DMS114 treated with DMSO at 0.1 percent for 48 hours (cell line): ENCODE results near the gene MPG.

Experiments
- DNase-seq: peaks from one replicate; lab custom pipeline; 2025; ENCODE audit not compliant: unreplicated experiment; lab: John Stamatoyannopoulos, UW

The MPG gene

DNA sequence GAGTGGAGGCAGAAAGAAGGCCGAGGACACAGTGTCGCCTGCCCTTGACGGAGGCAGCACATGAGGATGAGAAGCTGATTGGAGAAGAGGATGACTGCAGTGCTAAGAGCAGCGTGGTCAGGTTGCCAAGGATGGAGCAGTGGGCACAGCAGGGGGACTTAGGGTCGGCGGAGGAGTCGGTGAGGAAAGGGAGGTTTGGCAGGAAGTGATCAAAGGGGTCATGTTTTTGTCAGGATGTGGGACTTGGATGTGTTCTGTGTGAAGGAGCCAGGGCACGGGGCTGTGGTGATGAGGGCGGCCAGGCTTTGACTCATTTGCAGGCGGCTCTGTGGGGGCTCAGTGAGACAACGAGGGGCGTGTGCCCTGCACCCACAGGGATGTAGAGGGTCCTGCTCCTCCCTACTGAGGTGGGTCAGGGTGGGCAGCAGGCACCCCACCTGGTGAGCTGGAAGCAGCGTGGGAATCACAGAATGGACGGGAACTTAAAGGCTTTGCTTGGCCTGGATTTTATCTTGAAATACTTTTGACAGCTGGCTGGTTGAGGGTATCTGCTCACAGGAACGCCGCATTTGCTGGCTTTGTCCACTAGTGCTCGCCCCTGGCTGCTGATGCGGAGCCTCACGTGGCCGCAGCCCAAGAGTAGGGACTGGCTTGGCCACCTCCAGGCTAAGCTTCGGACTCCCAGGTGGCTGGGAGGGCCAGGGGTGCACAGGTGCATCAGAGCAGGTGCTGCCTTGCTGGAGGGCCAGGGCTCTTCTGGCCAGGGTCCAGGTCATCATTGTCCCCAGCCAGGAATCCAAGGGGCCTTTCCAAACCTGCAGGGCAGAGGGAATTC, 6.0 kb downstream of the MPG start:
- DNase-seq = no peak

GRCh38 chr16:84718-85406, 6.8 kb downstream of the MPG start:
- DNase-seq = no peak

GRCh38 chr16:85407-85782, 7.4 kb downstream of the MPG start:
- no peak for DNase-seq

GRCh38 chr16:85865-86264, 7.8 kb downstream of the MPG start:
- no peak for DNase-seq

DNA sequence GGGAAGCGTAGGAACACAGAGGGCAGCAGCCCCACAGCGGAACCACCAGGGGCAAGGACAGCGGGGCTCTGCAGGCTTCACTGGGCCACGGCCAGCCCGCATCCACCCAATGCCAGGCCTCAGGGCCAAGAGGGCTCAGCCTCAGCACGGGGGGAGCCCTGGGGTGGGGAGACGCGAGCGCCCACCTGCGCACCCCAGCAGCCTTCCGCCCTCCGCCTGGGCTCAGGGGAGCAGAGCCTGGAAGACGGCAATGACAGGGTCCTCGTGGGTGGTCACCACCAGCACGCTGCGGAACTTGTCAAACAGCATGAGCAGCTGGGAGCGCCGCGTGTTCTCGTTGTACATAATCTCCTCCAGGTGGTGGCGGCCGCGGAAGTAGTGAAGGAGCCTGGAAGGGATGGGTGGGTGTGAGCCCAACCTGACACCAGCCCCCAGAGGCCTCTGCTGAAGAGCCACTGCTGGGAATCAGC, 8.5 kb downstream of the MPG start:
- DNase-seq = no peak

GRCh38 chr16:88613-89012, 10.6 kb downstream of the MPG start:
- DNase-seq = no peak

GRCh38 chr16:89391-90302, 11.6 kb downstream of the MPG start:
- DNase-seq = no peak

- DNase-seq = no peak
These were observed 13.5 kb downstream of the MPG start for GRCh38 chr16:91484-91883.

GRCh38 chr16:92431-93339, 14.7 kb downstream of the MPG start:
- no peak for DNase-seq

- DNase-seq = no peak
These were observed 16.9 kb downstream of the MPG start for GRCh38 chr16:94918-95265.

GRCh38 chr16:96935-97381, 18.9 kb downstream of the MPG start:
- peak; percentile 59 for DNase-seq

- DNase-seq = no peak
These were observed 19.8 kb downstream of the MPG start for GRCh38 chr16:97822-98221.

DNA sequence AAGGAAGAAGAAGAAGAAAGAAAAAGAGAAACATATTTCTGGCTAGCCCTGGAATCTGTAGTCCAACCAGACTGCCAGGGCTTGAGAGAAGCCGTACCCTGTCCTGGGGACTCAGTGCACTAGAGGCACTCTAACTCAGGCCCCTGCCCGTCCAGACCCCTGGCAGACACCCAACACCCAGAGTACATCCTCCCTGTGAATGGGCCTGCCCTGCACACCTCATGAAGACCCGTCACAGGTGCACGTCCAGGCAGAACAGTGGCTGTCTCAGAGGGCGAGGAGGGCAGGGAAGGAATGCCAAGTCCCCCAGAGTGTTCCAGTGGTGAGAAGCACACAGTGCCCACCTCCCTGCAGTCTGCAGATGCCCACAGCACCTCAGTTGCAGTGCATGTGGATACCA, 23.0 kb downstream of the MPG start:
- DNase-seq = no peak

- DNase-seq = no peak
These were observed 23.6 kb downstream of the MPG start for GRCh38 chr16:101586-101985.

GRCh38 chr16:102060-102855, 24.2 kb downstream of the MPG start:
- no peak for DNase-seq

GRCh38 chr16:104355-104754, 26.3 kb downstream of the MPG start:
- DNase-seq = no peak

DNA sequence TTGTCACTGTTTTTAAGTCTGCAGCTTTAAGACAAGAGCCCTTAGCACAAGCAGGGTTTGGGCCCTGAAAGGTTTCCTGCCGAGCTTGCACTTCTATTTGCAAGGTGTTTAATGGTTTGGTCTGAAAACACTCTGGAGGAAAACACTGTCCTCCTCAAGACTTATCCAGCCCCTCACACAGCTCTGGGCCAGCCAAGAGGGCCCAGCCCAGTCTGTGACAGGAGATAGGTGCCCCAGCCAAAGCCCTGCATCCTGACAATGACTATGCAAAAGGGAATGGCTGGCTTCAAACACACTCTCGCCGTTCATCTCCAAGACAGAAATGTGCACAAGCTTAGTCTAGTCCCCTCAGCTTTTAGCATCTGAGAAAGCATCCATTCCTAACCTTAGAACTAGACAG, 26.9 kb downstream of the MPG start:
- DNase-seq = no peak

GRCh38 chr16:105521-105920, 27.5 kb downstream of the MPG start:
- DNase-seq = no peak

DNA sequence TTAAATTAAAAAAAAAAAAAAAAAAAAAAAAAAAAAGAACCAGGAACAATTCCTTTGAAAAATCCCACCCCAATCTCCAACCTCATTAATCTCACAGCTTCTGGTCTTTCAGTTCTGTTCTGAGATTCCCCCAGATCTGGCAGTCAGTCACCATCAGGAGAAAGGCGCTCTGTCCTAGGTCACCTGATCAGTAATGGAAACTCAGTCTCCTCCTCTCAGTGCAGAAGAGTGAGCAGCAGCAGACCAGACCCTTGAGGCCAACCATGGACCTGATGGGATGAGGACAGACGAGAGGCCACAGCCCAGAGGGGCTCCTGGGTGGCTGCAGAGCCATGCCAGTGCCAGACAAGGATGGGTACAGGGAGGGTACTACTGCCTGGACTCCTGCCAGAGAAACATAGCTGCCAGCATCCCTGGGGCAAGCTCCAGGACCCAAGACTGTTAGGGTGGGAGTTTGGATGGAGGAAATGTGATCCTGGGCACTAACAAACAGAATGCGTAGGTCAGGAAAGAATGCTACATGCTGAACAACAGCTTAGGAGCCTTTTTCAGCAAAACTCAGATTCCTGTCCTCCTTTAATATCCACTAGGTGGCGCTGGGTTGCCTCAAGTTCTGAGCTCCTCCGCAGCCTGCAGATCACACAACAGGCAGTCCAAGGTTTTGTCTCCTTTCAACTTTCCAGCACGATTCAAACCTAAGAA, 28.7 kb downstream of the MPG start:
- peak; percentile 67 for DNase-seq
